WTC11 (cell line): ENCODE results near the gene ANXA9. TPM values are rescaled to one million over a fixed set of nuclear protein-coding genes. Genes with fewer than 3 reads are reported as not detected.
A peak's percentile ranks its signal among the peaks of the same experiment; 100 is the strongest.

ENCODE experiments used
- ATAC-seq: fragments of 200-7000 bp; cut with Tn5 transposase; 2 replicates; pipeline ENCODE4 v1.10.0; 2021; ENCODE audit warnings: mild to moderate bottlenecking, moderate library complexity
- CTCF ChIA-PET: fragments of 300-600 bp; sonication (Branson Sonifier 250); formaldehyde crosslinking; loops from one replicate; lab custom pipeline; 2021; ENCODE audit warnings: antibody characterized with exemption; lab: Charles Lee
- POLR2A ChIA-PET: fragments of 350-600 bp; sonication (Branson Sonifier 250); formaldehyde crosslinking; loops from one replicate; lab custom pipeline; 2021; ENCODE audit warnings: antibody characterized with exemption; lab: Charles Lee
- DNase-seq: peaks from one replicate; pipeline ENCODE4 v3.0.0; 2021; ENCODE audit warnings: low spot score
- H3K27ac Mint-ChIP-seq: 2 replicates; pipeline ENCODE4 v1.8.0; 2021; ENCODE audit warnings: mixed read lengths
- H3K27me3 Mint-ChIP-seq: 2 replicates; pipeline ENCODE4 v1.8.0; 2021; ENCODE audit warnings: low read depth, mild to moderate bottlenecking, moderate library complexity, mixed read lengths
- H3K36me3 Mint-ChIP-seq: 2 replicates; pipeline ENCODE4 v1.8.0; 2021; ENCODE audit warnings: mixed read lengths
- H3K4me1 Mint-ChIP-seq: 2 replicates; pipeline ENCODE4 v1.8.0; 2022; ENCODE audit warnings: mixed read lengths
- H3K4me3 Mint-ChIP-seq: 2 replicates; pipeline ENCODE4 v1.8.0; 2021; ENCODE audit warnings: mild to moderate bottlenecking, moderate library complexity, mixed read lengths
- H3K9me3 Mint-ChIP-seq: 2 replicates; pipeline ENCODE4 v1.8.0; 2021; ENCODE audit warnings: mixed read lengths
- E2F4 ChIP-seq: sonication (generic); formaldehyde crosslinking; IDR thresholded peaks from 2 replicates; pipeline ENCODE4 v1.8.1; 2022; ENCODE audit warnings: low read depth, mild to moderate bottlenecking, moderate library complexity, missing genetic modification reagents, borderline replicate concordance
- ERG ChIP-seq: fragments of 250-450 bp; sonication (Bioruptor Pico); IDR thresholded peaks from 2 replicates; pipeline ENCODE4 v1.8.0; 2021; ENCODE audit warnings: mild to moderate bottlenecking
- ESRRA ChIP-seq: sonication (generic); formaldehyde crosslinking; IDR thresholded peaks from 2 replicates; pipeline ENCODE4 v1.8.1; 2022; ENCODE audit warnings: mild to moderate bottlenecking, missing genetic modification reagents, borderline replicate concordance
- ETV6 ChIP-seq: sonication (generic); formaldehyde crosslinking; IDR thresholded peaks from 2 replicates; pipeline ENCODE4 v1.8.1; 2022; ENCODE audit warnings: mild to moderate bottlenecking, missing genetic modification reagents
- FOXK1 ChIP-seq: sonication (generic); formaldehyde crosslinking; IDR thresholded peaks from 2 replicates; pipeline ENCODE4 v1.8.0; 2022; ENCODE audit warnings: mild to moderate bottlenecking, moderate library complexity, missing genetic modification reagents
- GABPB1 ChIP-seq: sonication (generic); formaldehyde crosslinking; IDR thresholded peaks from 2 replicates; pipeline ENCODE4 v1.8.1; 2023; ENCODE audit warnings: mild to moderate bottlenecking, missing genetic modification reagents
- IRF1 ChIP-seq: sonication (generic); formaldehyde crosslinking; IDR thresholded peaks from 2 replicates; pipeline ENCODE4 v1.8.0; 2023; ENCODE audit warnings: missing genetic modification reagents
- IRF2 ChIP-seq: sonication (generic); formaldehyde crosslinking; IDR thresholded peaks from 2 replicates; pipeline ENCODE4 v1.8.0; 2022; ENCODE audit warnings: low read depth, missing genetic modification reagents, borderline replicate concordance
- NFATC4 ChIP-seq: fragments of 250-450 bp; sonication (Bioruptor Pico); IDR thresholded peaks from 2 replicates; pipeline ENCODE4 v1.9.0; 2021; ENCODE audit warnings: mild to moderate bottlenecking
- NR2C2 ChIP-seq: sonication (generic); formaldehyde crosslinking; IDR thresholded peaks from 2 replicates; pipeline ENCODE4 v1.8.0; 2022; ENCODE audit warnings: mild to moderate bottlenecking, missing genetic modification reagents
- PREB ChIP-seq: sonication (generic); formaldehyde crosslinking; IDR thresholded peaks from 2 replicates; pipeline ENCODE4 v1.8.1; 2022; ENCODE audit warnings: mild to moderate bottlenecking, missing genetic modification reagents, moderate library complexity, borderline replicate concordance
- TCF7 ChIP-seq: sonication (generic); formaldehyde crosslinking; IDR thresholded peaks from 2 replicates; pipeline ENCODE4 v1.8.0; 2022; ENCODE audit warnings: mild to moderate bottlenecking, low read depth, missing genetic modification reagents, moderate library complexity
- ZMAT4 ChIP-seq: fragments of 250-450 bp; sonication (Bioruptor Pico); IDR thresholded peaks from 2 replicates; pipeline ENCODE4 v1.9.0; 2021; ENCODE audit warnings: mild to moderate bottlenecking
- ZNF138 ChIP-seq: sonication (generic); formaldehyde crosslinking; conservative IDR thresholded peaks from 2 replicates; pipeline ENCODE4 v1.8.1; 2022; ENCODE audit warnings: mild to moderate bottlenecking, moderate library complexity, missing genetic modification reagents
- ZNF281 ChIP-seq: sonication (generic); formaldehyde crosslinking; IDR thresholded peaks from 2 replicates; pipeline ENCODE4 v1.8.0; 2023; ENCODE audit warnings: mild to moderate bottlenecking, missing genetic modification reagents
- ZNF423 ChIP-seq: fragments of 250-450 bp; sonication (Bioruptor Pico); IDR thresholded peaks from 2 replicates; pipeline ENCODE4 v2.1.2; 2022; ENCODE audit warnings: mild to moderate bottlenecking, moderate library complexity
- ZNF512 ChIP-seq: sonication (generic); formaldehyde crosslinking; IDR thresholded peaks from 2 replicates; pipeline ENCODE4 v1.8.1; 2022; ENCODE audit warnings: missing genetic modification reagents, borderline replicate concordance
- total RNA-seq: library from RNA; stranded (reverse); gene quantifications from 3 replicates; pipeline ENCODE4 v1.2.3, GENCODE V29; 2021

Gene ANXA9
- total RNA-seq, 1 experiment from 2014 or later, result 1.6 TPM

GRCh38 chr1:151012684-151013471 is 30.8 kb downstream of the ANXA9 start:
- no peak for DNase-seq
- CTCF ChIA-PET, result interaction anchor here (1.0 kb wide), 1 partner anchor 11 kb away, joined by 4 read pairs; no protein-coding TSS in a partner anchor

GRCh38 chr1:151013518-151013917 is 31.4 kb downstream of the ANXA9 start:
- ChIA-PET CTCF (interaction anchor here (1.0 kb wide), 1 partner anchor 11 kb away, joined by 4 read pairs; no protein-coding TSS in a partner anchor), POLR2A (no interaction called here)
- Mint-ChIP-seq H3K27ac (no peak overlapping the region), H3K4me3 (no peak overlapping the region), H3K27me3 (no peaks in the 10 kb centered on the region), H3K36me3 (peaks cover 8% of the 10 kb centered on the region), H3K4me1 (peaks cover 7% of the 10 kb centered on the region), H3K9me3 (no peaks in the 10 kb centered on the region)
- ATAC-seq (no peak), DNase-seq (no peak)
- TF ChIP-seq ZNF512 (CRISPR knock-in tag) (no peak), ESRRA (CRISPR knock-in tag) (no peak), ZMAT4 (no peak), PREB (CRISPR knock-in tag) (no peak), IRF2 (CRISPR knock-in tag) (no peak), NR2C2 (CRISPR knock-in tag) (no peak), ZNF423 (no peak), ZNF281 (CRISPR knock-in tag) (no peak), IRF1 (CRISPR knock-in tag) (no peak), ETV6 (no peak), FOXK1 (CRISPR knock-in tag) (no peak), NFATC4 (CRISPR knock-in tag) (no peak), TCF7 (CRISPR knock-in tag) (no peak)

More at GRCh38 chr1:151012684-151013471, 30.8 kb downstream of the ANXA9 start:
- no peak overlapping the region for H3K4me3 Mint-ChIP-seq
- H3K9me3 Mint-ChIP-seq, result no peaks in the 10 kb centered on the region
- no peak overlapping the region for H3K27ac Mint-ChIP-seq
- ATAC-seq, result no peak
- H3K36me3 Mint-ChIP-seq, result peaks cover 2% of the 10 kb centered on the region; the same call in 1 of the 2 replicates
- H3K27me3 Mint-ChIP-seq, result no peaks in the 10 kb centered on the region
- TF ChIP-seq ZNF138 (CRISPR knock-in tag) (no peak), E2F4 (no peak), GABPB1 (peak; percentile 21; the same call in 1 of the 2 replicates), ERG (CRISPR knock-in tag) (no peak)
- peaks cover 9% of the 10 kb centered on the region for H3K4me1 Mint-ChIP-seq
- POLR2A ChIA-PET, result no interaction called here
